ENCODE measurements around the gene IGF2BP3. TPM values are rescaled to one million over a fixed set of nuclear protein-coding genes. Genes with fewer than 3 reads are reported as not detected.

IGF2BP3 gene
- total and polyA plus RNA-seq, 10 of the 15 experiments (the other 5 are each of a cell fraction or from before 2014, with no cell fraction given): 4.6 to 61.2 (median 36.9) TPM

DNA sequence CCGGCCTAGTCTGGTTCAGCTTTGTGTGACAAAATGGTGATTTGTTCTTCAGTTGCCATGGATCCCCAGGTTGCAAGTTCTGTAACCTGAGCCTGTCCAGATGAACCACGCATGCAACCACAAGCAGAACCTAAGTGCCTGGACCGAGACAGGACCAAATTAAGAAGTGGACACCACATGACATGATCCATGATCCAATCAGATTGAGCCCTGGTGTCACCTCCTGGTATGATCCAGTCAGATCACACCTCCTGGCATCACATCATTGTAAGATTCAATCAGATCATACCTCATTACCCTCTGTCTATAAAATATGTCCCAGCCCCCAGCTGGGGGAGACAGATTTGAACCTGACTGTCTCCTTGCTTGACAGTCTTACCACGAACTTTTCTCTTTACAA is 101.2 kb downstream of the IGF2BP3 start:
- ChIA-PET POLR2A (interaction anchor here (0.6 to 1.1 kb wide), 2 partner anchors 41 to 162 kb away, joined by 4 to 5 read pairs; no protein-coding TSS in a partner anchor), SMC1A (ENCODE audit: uncharacterized antibody, unreplicated experiment) (interaction anchor here (1.0 to 3.3 kb wide), 2 partner anchors 11 to 106 kb away, joined by 4 to 20 read pairs; no protein-coding TSS in a partner anchor), CTCF (interaction anchor here (0.6 to 3.8 kb wide), 4 partner anchors 11 to 61 kb away, joined by 3 to 28 read pairs (median 5); no protein-coding TSS in a partner anchor), RAD21 (ENCODE audit: unreplicated experiment) (interaction anchor here (1.0 kb wide), 1 partner anchor 11 kb away, joined by 6 read pairs; no protein-coding TSS in a partner anchor)
- H4K20me1 ChIP-seq (ENCODE audit: control insufficient read depth, insufficient read depth): no peaks in the 10 kb centered on the region
- no peaks in the 10 kb centered on the region for H3K9me3 ChIP-seq (replicated peaks; ENCODE audit: control insufficient read depth, insufficient read depth, low read length)
- H3K4me1 ChIP-seq (ENCODE audit: control insufficient read depth, insufficient read depth, low read length): peaks cover 54% of the 10 kb centered on the region
- ATAC-seq: peak; percentile 12
- H3K4me2 ChIP-seq (ENCODE audit: control insufficient read depth, insufficient read depth): no peak overlapping the region
- no peaks in the 10 kb centered on the region for H3K27me3 ChIP-seq (replicated peaks in 1 of 2; ENCODE audit: control insufficient read depth in 2 of 2, insufficient read depth in 2 of 2, low read length in 1 of 2)
- H3K36me3 ChIP-seq (ENCODE audit: control insufficient read depth in 2 of 2, insufficient read depth in 2 of 2, low read length in 1 of 2): peaks cover 0 to 5% of the 10 kb centered on the region in 2 experiments; a peak in 2 of 4 replicates
- DNase-seq (ENCODE audit: low read depth, low spot score): no peak
- H3K4me3 ChIP-seq: no peak overlapping the region
- no TSS peak for BruUV-seq (replicated peaks)
- 89% methylated on average over 4 of the region's 4 CpGs for WGBS (ENCODE audit: insufficient coverage, insufficient replicate concordance, low lambda C conversion rate, missing lambda C conversion rate)
- TF ChIP-seq TCF3 (IDR thresholded peaks at IDR 0.05; ENCODE audit: borderline replicate concordance, insufficient read depth, low read depth, low read length): no peak
- TF ChIP-seq, protein P1, sequence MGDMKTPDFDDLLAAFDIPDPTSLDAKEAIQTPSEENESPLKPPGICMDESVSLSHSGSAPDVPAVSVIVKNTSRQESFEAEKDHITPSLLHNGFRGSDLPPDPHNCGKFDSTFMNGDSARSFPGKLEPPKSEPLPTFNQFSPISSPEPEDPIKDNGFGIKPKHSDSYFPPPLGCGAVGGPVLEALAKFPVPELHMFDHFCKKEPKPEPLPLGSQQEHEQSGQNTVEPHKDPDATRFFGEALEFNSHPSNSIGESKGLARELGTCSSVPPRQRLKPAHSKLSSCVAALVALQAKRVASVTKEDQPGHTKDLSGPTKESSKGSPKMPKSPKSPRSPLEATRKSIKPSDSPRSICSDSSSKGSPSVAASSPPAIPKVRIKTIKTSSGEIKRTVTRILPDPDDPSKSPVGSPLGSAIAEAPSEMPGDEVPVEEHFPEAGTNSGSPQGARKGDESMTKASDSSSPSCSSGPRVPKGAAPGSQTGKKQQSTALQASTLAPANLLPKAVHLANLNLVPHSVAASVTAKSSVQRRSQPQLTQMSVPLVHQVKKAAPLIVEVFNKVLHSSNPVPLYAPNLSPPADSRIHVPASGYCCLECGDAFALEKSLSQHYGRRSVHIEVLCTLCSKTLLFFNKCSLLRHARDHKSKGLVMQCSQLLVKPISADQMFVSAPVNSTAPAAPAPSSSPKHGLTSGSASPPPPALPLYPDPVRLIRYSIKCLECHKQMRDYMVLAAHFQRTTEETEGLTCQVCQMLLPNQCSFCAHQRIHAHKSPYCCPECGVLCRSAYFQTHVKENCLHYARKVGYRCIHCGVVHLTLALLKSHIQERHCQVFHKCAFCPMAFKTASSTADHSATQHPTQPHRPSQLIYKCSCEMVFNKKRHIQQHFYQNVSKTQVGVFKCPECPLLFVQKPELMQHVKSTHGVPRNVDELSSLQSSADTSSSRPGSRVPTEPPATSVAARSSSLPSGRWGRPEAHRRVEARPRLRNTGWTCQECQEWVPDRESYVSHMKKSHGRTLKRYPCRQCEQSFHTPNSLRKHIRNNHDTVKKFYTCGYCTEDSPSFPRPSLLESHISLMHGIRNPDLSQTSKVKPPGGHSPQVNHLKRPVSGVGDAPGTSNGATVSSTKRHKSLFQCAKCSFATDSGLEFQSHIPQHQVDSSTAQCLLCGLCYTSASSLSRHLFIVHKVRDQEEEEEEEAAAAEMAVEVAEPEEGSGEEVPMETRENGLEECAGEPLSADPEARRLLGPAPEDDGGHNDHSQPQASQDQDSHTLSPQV (IDR thresholded peaks at IDR 0.05): no peak
- no peak for TF ChIP-seq PML (IDR thresholded peaks at IDR 0.05; ENCODE audit: low read length)
- TF ChIP-seq, protein P2, sequence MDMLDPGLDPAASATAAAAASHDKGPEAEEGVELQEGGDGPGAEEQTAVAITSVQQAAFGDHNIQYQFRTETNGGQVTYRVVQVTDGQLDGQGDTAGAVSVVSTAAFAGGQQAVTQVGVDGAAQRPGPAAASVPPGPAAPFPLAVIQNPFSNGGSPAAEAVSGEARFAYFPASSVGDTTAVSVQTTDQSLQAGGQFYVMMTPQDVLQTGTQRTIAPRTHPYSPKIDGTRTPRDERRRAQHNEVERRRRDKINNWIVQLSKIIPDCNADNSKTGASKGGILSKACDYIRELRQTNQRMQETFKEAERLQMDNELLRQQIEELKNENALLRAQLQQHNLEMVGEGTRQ (IDR thresholded peaks at IDR 0.05; ENCODE audit: borderline replicate concordance, low read depth, low read length): no peak
- no peak for FAIRE-seq
- no peak overlapping the region for H3K9ac ChIP-seq (ENCODE audit: control insufficient read depth, insufficient read depth, low read length)
- no peak overlapping the region for H2AFZ ChIP-seq (ENCODE audit: control insufficient read depth, low read depth, low read length)
- peaks cover 40% of the 10 kb centered on the region for H3K79me2 ChIP-seq (ENCODE audit: control insufficient read depth, insufficient read depth, low read length)
- in situ Hi-C loops (cut with MboI) (no loop called here), intact Hi-C loops (cut with micrococcal nuclease; ENCODE audit: unreplicated experiment) (loop anchor here (2.0 kb wide), 1 partner anchor 64 kb away; no protein-coding TSS in a partner anchor)
- H3K27ac ChIP-seq (ENCODE audit: control insufficient read depth, insufficient read depth): peak overlapping the region; percentile 56; the same call in 1 of the 2 replicates

All from GM12878 (cell line).